GM18498 (cell line): Measurements from ENCODE around the gene SH3TC1.

Experiments used
- ATAC-seq: cut with Tn5 transposase; IDR thresholded peaks from one replicate; pipeline ENCODE4 v1.9.1; 2021; ENCODE audit warnings: mild to moderate bottlenecking, moderate library complexity; ENCODE audit not compliant: unreplicated experiment

SH3TC1 gene

GRCh38 chr4:8259743-8260430 is 60.8 kb downstream of the SH3TC1 start:
- no peak for ATAC-seq

GRCh38 chr4:8260656-8261111 is 61.6 kb downstream of the SH3TC1 start:
- no peak for ATAC-seq

- ATAC-seq: no peak
Observed at GRCh38 chr4:8261851-8262535, 62.9 kb downstream of the SH3TC1 start.

GRCh38 chr4:8262637-8263322 is 63.7 kb downstream of the SH3TC1 start:
- ATAC-seq: no peak

GRCh38 chr4:8263397-8263796 is 64.3 kb downstream of the SH3TC1 start:
- no peak for ATAC-seq

- ATAC-seq: no peak
Observed at GRCh38 chr4:8264106-8264505, 65.0 kb downstream of the SH3TC1 start.

- ATAC-seq: no peak
Observed at GRCh38 chr4:8265171-8265929, 66.3 kb downstream of the SH3TC1 start.

- ATAC-seq: no peak
Observed at GRCh38 chr4:8266088-8266487, 67.0 kb downstream of the SH3TC1 start.

- ATAC-seq: no peak
Observed at GRCh38 chr4:8266508-8266907, 67.4 kb downstream of the SH3TC1 start.

- peak; percentile 62 for ATAC-seq
Observed at GRCh38 chr4:8267077-8267476, 68.0 kb downstream of the SH3TC1 start.

- no peak for ATAC-seq
Observed at GRCh38 chr4:8268211-8268610, 69.1 kb downstream of the SH3TC1 start.

- no peak for ATAC-seq
Observed at GRCh38 chr4:8268901-8269534, 69.9 kb downstream of the SH3TC1 start.

GRCh38 chr4:8269535-8270417 is 70.7 kb downstream of the SH3TC1 start, which contains the start of gene HTRA3:
Gene HTRA3, plus strand, starts transcription at chr4:8269754. Its CDS starts 215 bp downstream, at chr4:8269969.
- ATAC-seq: no peak

- no peak for ATAC-seq
Observed at GRCh38 chr4:8270418-8270771, 71.3 kb downstream of the SH3TC1 start.

- no peak for ATAC-seq
Observed at GRCh38 chr4:8270912-8271815, 72.1 kb downstream of the SH3TC1 start.

GRCh38 chr4:8271821-8272220 is 72.7 kb downstream of the SH3TC1 start:
- ATAC-seq: no peak

GRCh38 chr4:8272472-8273428 is 73.7 kb downstream of the SH3TC1 start:
- ATAC-seq: no peak

- ATAC-seq: no peak
Observed at GRCh38 chr4:8273450-8273849, 74.4 kb downstream of the SH3TC1 start.
